ENCODE results near the gene ELOB. TPM values are rescaled to one million over a fixed set of nuclear protein-coding genes. Genes with fewer than 3 reads are reported as not detected.

Gene ELOB
- total RNA-seq, 4 donors from 2014 or later, result 186 to 446 (median 288) TPM

- no peaks in the 10 kb centered on the region for H3K9me3 ChIP-seq
- TF ChIP-seq POLR2A (IDR thresholded peaks at IDR 0.05) (no peak), CTCF (IDR thresholded peaks at IDR 0.05) (no peak)
- intact Hi-C loops (cut with DNase I), result no loop called here
- no peak overlapping the region for H3K4me3 ChIP-seq
- H3K27me3 ChIP-seq, result peaks cover 0 to 57% (median 0%) of the 10 kb centered on the region in 4 donors
- H3K36me3 ChIP-seq, result no peaks in the 10 kb centered on the region
- H3K27ac ChIP-seq, result no peak overlapping the region
- peaks cover 0 to 12% (median 6%) of the 10 kb centered on the region in 3 donors for H3K4me1 ChIP-seq
- DNase-seq, result no peak
- 49 to 50% methylated on average over 7 of the region's 7 CpGs for WGBS, 2 donors
Measured at GRCh38 chr16:2795395-2796143, 18.5 kb upstream of the ELOB start.

- Histone ChIP-seq H3K27ac (no peak overlapping the region), H3K36me3 (no peaks in the 10 kb centered on the region), H3K27me3 (peaks cover 0 to 65% (median 0%) of the 10 kb centered on the region in 4 donors), H3K4me3 (no peak overlapping the region), H3K4me1 (peaks cover 0 to 12% (median 6%) of the 10 kb centered on the region in 3 donors), H3K9me3 (no peaks in the 10 kb centered on the region)
- no peak for TF ChIP-seq POLR2A (IDR thresholded peaks at IDR 0.05)
- no peak for TF ChIP-seq CTCF (IDR thresholded peaks at IDR 0.05)
- intact Hi-C loops (cut with DNase I), result no loop called here
- 77 to 91% methylated on average over 10 of the region's 10 CpGs for WGBS, 2 donors
- no peak for DNase-seq
Measured at GRCh38 chr16:2792940-2793339, 15.9 kb upstream of the ELOB start.

- H3K4me1 ChIP-seq, result peaks cover 0 to 15% (median 6%) of the 10 kb centered on the region in 3 donors
- no peak for DNase-seq
- no peaks in the 10 kb centered on the region for H3K36me3 ChIP-seq
- no peak overlapping the region for H3K4me3 ChIP-seq
- no peak overlapping the region for H3K27ac ChIP-seq
- TF ChIP-seq CTCF (IDR thresholded peaks at IDR 0.05) (no peak), POLR2A (IDR thresholded peaks at IDR 0.05) (no peak)
- intact Hi-C loops (cut with DNase I), result no loop called here
- peaks cover 0 to 69% (median 7%) of the 10 kb centered on the region in 4 donors for H3K27me3 ChIP-seq
- WGBS, 2 donors, result 57 to 83% methylated on average over 2 to 6 of the region's 8 CpGs
- H3K9me3 ChIP-seq, result no peaks in the 10 kb centered on the region
Measured at GRCh38 chr16:2791174-2791573, 14.1 kb upstream of the ELOB start.

GRCh38 chr16:2790631-2791030 is 13.6 kb upstream of the ELOB start:
- no peaks in the 10 kb centered on the region for H3K9me3 ChIP-seq
- H3K27ac ChIP-seq, result no peak overlapping the region
- no peaks in the 10 kb centered on the region for H3K36me3 ChIP-seq
- no peak overlapping the region for H3K4me3 ChIP-seq
- no peak for DNase-seq
- WGBS, 2 donors, result 44 to 62% methylated on average over 2 to 5 of the region's 5 CpGs
- intact Hi-C loops (cut with DNase I), result no loop called here
- H3K27me3 ChIP-seq, result peaks cover 5 to 73% (median 11%) of the 10 kb centered on the region in 4 donors
- TF ChIP-seq CTCF (IDR thresholded peaks at IDR 0.05) (no peak), POLR2A (IDR thresholded peaks at IDR 0.05) (no peak)
- peaks cover 4 to 20% (median 7%) of the 10 kb centered on the region in 3 donors for H3K4me1 ChIP-seq

GRCh38 chr16:2787961-2788360 is 10.9 kb upstream of the ELOB start:
- no peak for DNase-seq
- H3K4me3 ChIP-seq, result no peak overlapping the region
- peaks cover 11 to 85% (median 17%) of the 10 kb centered on the region in 4 donors for H3K27me3 ChIP-seq
- peaks cover 8 to 19% (median 12%) of the 10 kb centered on the region in 3 donors for H3K4me1 ChIP-seq
- H3K9me3 ChIP-seq, result no peaks in the 10 kb centered on the region
- 26 to 46% methylated on average over 6 of the region's 7 CpGs for WGBS, 2 donors
- intact Hi-C loops (cut with DNase I), result no loop called here
- no peak overlapping the region for H3K27ac ChIP-seq
- H3K36me3 ChIP-seq, result no peaks in the 10 kb centered on the region
- TF ChIP-seq POLR2A (IDR thresholded peaks at IDR 0.05), result no peak
- no peak for TF ChIP-seq CTCF (IDR thresholded peaks at IDR 0.05)
